HG03175 (cell line): Measurements from ENCODE around the gene RWDD4.
"Not testable (repeated sequence)": the region's sequence is repeated elsewhere in the genome, so short reads cannot be mapped to it uniquely, and the experiment has no call there.

Experiments used
- ATAC-seq: cut with Tn5 transposase; IDR thresholded peaks from one replicate; pipeline ENCODE4 v1.9.1; 2021; ENCODE audit warnings: mild to moderate bottlenecking, moderate library complexity; ENCODE audit not compliant: unreplicated experiment

RWDD4 gene

GRCh38 chr4:183636503-183636902 is 22.5 kb downstream of the RWDD4 start:
- ATAC-seq = no peak

- no peak for ATAC-seq
Observed at GRCh38 chr4:183635741-183636140, 23.2 kb downstream of the RWDD4 start.

GRCh38 chr4:183635321-183635720 is 23.7 kb downstream of the RWDD4 start:
- no peak for ATAC-seq

DNA sequence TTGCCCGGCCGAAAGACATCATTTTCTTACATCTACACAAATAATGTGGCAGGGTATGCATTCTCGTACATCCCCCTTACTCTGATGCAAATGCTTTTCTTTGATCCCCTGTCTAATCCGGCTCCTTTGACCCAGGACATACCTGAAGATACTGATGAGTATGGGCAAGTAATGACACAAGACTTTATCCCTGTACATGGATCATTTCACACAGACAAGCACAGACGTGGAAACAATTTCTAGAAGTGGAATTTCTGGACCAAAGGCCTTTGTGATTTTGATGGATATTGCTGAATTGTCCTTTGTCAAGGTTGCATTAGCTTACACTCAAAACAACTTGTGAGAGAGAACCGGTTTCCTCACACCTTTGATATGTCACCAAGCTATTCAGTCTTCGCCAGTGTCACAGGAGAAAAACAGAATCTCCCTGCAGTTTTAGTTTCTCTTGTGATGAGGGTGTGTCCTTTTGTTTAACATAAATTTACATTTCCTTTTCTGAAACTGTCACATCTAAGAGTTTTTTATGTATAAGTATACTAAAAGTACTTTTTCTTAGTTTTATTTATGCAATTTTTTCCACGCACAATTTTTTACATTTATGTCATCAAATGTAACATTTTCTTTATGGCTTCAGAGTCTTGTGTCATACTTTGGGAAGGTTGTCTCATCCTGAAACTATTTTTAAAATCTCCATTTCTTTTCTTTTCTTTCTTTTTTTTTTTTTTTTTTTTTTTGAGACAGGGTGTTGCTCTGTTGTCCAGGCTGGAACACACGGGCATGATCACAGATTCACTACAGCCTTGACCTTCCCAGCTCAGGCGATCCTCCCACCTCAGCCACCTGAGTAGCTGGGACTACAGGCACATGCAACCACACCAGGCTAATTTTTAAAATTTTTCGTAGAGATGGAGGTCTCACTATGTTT is 25.2 kb downstream of the RWDD4 start:
- ATAC-seq = no peak

GRCh38 chr4:183632689-183633088 is 26.3 kb downstream of the RWDD4 start:
- ATAC-seq = no peak

- ATAC-seq = no peak
Observed at GRCh38 chr4:183631577-183632198, 27.3 kb downstream of the RWDD4 start.

- no peak for ATAC-seq
Observed at GRCh38 chr4:183627979-183628588, 30.9 kb downstream of the RWDD4 start.

GRCh38 chr4:183627286-183627685 is 31.7 kb downstream of the RWDD4 start:
- not testable (repeated sequence) for ATAC-seq

- ATAC-seq = no peak
Observed at GRCh38 chr4:183626168-183626567, 32.8 kb downstream of the RWDD4 start.

- ATAC-seq = no peak
Observed at GRCh38 chr4:183624548-183624947, 34.4 kb downstream of the RWDD4 start.

GRCh38 chr4:183621875-183622274 is 37.1 kb downstream of the RWDD4 start:
- no peak for ATAC-seq

DNA sequence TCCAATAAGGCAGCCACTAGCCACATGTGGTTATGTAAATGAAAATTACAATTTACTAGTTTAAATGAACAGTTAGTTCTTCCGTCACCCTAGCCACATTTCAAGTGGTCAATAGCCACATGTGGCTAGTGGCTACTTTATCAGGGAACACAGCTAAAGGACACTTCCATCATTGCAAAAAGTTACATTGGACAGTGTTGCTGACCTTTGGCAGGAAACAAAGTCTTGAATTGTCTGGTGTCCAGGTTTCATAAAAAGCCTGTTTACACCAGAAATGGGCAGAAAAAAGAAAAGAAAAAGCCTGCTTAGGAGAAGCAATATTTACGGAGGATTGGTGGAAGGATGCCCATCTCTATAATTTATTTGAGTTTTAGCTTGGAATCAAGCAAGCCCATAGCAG is 38.6 kb downstream of the RWDD4 start:
- no peak for ATAC-seq

DNA sequence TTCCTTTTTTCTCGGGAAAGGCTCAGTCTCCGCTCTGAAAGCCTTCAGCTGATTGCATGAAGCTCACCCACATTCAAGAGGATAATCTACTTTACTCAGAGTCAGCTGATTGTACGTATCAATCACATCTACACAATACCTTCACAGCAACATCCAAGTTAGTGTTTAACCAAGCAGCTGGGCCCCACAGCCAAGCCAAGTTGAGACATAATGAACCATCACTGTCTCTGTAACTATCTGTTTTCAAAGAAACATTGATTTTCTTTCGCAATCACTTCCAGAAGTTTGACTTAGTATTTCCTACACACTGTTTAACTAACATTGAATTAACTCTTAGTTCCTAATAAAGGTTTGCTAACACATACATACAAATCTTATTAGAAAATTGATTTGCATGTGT is 40.3 kb downstream of the RWDD4 start:
- ATAC-seq = no peak

DNA sequence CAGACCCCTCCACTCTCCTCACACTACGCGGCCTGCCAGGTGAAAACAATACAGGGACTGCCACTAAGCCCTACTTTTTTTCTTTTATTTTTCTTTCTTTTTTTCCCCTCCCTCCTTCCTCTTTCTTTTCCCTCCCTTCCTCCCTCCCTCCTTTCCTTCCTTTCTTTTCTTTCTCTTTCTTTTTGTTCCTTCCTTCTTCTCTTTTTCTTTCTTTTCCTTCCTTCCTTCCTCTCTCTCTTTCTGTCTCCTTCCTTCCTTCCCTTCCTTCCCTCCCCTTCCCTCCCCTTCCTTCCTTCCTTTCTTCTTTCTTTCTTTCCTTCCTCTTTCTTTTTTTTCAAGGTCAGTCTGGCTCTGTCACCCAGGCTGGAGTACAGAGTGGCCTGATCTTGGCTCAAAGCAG is 41.9 kb downstream of the RWDD4 start:
- no peak for ATAC-seq

DNA sequence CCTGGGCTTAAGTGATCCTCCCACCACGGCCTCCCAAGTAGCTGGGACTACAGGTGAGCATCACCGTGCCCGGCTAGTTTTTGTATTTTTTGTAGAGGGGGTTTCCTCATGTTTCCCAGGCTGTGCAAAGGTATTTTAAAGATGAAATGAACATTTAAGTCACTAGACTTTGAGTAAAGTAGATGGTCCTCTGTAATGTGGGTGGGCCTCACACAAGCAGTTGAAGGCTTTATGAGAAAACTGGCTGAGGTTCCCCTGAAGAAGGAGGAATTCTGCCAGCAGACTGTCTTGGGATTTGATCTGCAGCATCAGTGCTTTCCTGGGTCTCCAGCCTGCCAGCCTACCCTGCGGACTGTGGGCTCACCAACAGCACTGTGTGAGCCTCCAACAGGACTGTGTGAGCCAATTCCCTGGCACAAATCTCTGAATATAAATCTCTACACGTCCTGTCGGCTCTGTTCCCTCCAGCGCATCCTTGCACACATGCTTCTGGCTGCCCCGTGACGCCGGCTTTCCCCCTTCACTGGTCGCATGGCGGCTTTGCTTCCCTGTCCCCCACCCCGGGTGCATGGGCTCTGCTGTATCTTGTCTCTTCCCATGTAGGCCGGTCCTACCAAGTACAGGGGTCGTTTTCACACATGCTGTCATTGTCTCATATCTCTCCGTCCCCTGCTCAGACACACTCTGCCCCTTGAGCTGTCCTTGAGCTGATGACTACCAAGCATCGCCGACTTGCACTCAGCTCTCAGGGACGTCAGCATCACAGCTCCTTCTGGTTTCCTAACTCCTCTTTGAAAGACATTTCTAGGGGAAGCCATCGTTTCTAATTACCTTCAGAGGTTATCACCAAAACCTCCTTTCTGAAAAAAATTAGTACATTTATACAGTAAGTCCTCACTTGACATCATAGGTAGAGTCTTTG is 46.4 kb downstream of the RWDD4 start:
- ATAC-seq = no peak

- no peak for ATAC-seq
Observed at GRCh38 chr4:183611210-183611830, 47.7 kb downstream of the RWDD4 start.

DNA sequence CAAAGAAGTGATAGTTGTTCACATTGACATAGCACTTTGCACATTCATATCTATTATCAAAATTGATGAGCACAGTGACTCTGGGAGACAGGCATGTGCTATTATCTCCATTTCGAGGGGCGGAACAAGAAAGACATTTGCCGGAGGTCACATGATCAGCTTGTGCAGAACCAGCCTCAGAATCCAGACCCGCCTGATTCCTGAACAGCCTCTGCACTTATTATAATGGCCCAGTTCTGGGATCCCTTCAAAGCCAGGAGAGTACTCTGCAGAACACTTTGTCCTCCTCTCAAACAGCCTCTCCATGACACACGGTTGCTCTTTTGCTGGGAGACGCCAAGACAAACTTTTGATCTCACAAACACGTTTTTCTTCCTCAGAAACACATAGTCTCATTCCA is 48.4 kb downstream of the RWDD4 start:
- ATAC-seq = no peak

DNA sequence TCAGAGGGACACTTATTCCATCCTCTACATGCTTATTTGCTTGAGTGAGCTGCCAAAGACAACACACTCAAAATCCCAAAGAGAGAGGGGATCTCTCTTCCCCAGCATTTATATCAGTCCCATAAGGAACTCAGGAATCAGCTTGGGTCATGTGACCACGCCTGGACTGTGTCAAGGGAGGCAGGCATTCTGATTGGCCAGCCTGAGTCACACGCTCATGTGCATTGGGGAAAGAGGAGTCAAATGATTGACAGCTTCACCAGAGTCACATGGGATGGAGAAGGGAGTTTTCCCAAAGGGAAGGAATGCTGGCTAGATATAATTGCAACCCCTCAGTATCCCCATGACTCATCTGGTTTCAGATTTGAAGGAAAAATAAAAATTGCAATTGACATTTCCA is 49.0 kb downstream of the RWDD4 start:
- no peak for ATAC-seq

DNA sequence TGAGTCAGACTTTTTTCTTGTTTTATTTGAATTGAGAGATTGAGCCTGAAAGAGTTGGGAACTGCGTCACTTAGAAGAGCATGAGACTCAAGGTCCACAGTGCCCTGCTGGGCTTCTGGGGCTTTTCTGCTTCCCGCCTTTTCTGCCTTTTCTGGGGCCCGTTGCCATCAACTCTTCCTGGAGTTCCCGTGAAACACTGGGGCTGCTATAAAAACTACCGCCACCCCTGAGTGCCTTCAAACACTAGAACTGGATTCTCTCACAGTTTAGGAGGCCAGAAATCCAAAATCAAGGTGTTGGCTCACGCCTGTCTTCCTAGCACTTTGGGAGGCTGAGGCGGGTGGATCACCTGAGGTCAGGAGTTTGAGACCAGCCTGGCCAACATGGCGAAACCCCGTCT is 49.8 kb downstream of the RWDD4 start:
- no peak for ATAC-seq

DNA sequence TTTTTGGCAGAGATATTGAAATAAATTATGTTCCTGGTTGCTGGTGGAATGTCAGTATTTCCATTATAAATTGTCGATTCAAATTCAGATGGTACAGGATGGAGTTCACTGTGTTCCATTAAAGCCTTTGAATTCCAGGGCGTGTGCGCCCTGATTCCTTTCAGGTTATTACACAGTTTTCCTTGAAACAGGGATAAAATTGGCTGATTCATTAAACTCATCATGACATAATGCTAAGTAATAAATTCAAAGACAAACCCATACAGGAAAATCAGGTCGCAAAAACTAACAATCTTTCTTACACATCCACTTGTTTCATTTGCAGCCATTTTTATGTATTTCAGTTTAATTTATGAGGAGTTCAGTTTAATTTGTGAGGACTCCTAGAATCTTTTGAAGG is 51.1 kb downstream of the RWDD4 start:
- no peak for ATAC-seq
